UCSD-AML1 (cell line): Measurements from ENCODE around the gene SF3A1.
"Not testable (repeated sequence)": the region's sequence is repeated elsewhere in the genome, so short reads cannot be mapped to it uniquely, and the experiment has no call there.

Experiments used
- DNase-seq: peaks from one replicate; lab custom pipeline; 2025; ENCODE audit not compliant: unreplicated experiment; lab: John Stamatoyannopoulos, UW

Gene SF3A1

DNA sequence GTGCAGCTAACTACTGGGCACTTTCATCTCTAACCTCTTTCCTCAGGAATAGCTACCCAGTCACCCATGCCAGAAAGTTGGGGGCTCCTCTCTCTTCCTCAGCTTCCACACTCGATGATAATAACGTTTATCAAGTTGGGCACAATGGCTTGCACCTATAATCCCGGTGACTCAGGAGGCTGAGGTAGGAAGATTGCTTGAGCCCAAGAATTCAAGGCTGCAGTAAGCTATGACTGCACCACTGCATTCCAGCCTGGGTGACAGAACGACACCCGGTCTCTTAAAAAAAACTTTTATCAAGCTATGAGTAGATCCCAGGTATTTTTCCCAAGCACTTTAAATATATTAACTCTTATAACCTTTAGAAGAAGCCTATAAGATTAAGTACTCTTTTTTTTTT lies 2.0 kb downstream of the SF3A1 start:
- DNase-seq: no peak

DNA sequence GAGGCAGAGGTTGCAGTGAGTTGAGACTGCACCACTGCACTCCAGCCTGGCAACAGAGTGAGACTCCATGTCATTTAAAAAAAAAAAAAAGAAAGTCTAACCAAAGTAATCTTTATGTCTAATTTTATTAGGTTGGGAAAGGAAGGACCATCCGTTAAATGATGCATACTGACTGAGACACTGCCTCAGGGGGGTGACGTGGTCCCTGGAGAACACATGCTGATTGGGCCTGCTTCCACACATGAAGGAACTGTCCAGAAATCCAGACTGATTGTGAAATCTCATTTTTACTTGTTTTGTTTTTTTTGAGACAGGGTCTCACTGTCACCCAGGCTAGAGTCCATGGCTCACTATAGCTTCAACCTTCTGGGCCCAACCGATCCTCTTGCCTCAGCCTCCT lies 5.5 kb downstream of the SF3A1 start:
- no peak for DNase-seq

- no peak for DNase-seq
Measured at GRCh38 chr22:30348809-30349208, 7.9 kb downstream of the SF3A1 start.

GRCh38 chr22:30348404-30348803 lies 8.3 kb downstream of the SF3A1 start:
- no peak for DNase-seq

DNA sequence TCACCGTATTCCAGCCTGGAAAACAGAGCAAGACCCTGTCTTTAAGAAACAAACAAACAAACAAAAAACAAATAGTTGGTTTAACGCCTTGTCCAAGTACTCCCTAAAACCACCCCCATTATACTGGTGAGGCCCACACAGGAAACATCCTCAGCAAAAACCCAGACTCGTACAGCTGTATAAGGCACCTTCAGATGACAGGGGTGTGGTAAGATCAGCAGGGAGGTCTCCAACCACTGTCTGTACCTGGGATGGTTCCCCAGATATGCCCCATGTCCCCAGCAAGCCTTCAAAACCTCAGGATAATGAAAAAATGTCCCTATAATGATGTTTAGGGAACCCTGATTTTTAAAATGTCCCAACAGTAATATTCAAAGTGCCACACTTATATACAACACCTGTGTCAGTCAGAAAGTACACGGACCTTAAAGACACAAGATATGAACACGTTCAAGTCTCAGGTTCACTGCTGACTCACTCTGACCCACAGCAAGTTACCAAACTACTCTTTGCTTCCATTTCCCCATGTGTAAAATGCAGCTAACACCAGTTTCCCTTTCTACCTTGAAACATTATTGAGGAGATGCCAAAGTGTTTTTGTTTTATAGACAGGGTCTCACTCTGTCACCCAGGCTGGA lies 9.3 kb downstream of the SF3A1 start:
- no peak for DNase-seq

DNA sequence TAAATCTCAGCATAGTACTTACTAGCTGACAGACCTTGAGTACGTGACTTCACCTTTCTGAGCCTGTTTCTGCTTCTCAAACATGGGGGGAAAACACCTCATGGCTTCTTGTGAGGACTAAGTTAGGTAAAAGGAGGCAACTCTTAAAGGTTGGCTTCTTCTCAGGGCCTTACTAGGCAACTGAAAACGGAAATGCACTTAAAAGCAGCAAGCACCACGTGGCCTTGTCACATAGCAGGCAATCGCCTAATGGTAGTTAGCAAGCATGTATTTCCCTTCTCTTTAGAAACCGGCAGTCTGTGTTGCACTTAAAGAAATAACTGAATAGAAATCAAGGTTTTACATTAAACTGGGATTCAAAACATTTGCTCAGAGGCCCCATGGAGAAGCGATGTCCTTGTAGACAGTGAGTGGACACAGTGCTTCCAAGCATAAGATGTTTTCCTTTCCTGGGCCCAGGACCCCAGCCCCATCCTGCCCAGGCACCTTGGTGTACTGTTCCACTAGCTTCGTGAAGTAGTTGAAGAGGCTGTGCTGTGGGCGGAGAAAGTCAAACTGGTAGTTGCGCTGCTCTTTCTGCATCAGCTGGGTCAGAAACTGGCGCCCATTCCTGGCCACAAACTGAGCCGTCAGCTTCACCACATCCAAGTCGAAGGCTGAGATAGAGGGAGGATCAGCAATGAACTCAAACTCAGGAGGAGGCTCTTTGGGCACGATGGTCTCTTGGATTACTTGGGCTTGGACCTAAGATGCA lies 12.1 kb downstream of the SF3A1 start:
- no peak for DNase-seq

GRCh38 chr22:30340911-30341685 lies 15.6 kb downstream of the SF3A1 start:
- no peak for DNase-seq

DNA sequence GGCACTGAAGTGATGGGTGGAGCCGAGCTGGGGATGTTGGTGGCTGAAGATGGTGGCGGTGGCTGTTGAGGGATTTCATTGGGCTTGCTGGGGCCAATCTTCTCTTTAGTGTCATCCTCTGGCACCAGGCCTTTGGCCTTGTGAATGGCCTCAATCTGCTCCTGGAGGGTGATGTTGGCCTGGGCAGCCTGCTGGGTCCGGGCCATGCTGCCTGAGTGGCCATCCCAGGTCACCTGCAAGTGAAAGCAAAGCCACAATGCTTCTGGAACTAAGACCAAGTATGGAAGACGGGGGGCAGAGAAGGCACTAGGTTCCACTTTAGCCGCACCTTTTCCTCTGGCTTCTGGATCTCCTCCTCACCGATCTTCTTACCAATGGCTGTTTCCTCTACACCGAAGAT lies 17.9 kb downstream of the SF3A1 start:
- DNase-seq: no peak

DNA sequence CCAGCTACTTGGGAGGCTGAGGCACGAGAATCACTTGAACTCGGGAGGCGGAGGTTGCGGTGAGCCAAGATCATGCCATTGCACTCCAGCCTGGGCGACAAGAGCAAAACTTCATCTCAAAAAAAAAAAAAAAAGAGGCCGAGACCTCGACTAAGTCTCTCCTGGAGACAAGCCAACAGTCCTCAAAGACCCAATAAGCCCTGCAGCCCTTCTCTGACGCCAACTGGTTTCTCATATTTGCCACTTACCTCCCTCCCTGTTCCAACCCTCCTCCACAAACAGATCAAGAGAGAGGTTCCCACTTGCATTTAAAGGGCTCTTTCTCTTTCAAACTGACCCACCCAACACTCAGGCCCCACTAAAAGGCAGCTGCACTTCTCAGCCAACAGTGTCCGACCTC lies 18.4 kb downstream of the SF3A1 start:
- not testable (repeated sequence) for DNase-seq

DNA sequence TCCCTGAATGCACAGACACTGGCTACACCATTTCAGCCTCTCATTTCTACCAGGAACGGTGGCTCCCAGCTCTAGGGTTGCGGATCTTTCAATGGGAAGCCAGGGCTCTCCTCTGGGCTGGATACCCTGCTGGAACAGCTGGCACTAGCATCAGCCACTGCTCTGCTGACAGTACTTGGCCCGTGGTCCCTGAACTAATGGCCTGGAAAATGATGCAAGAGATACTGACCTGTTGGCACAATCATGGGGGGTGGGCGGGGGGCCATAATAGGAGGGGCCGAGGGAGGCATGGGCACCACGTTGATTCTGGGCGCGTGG lies 19.3 kb downstream of the SF3A1 start:
- DNase-seq: no peak

DNA sequence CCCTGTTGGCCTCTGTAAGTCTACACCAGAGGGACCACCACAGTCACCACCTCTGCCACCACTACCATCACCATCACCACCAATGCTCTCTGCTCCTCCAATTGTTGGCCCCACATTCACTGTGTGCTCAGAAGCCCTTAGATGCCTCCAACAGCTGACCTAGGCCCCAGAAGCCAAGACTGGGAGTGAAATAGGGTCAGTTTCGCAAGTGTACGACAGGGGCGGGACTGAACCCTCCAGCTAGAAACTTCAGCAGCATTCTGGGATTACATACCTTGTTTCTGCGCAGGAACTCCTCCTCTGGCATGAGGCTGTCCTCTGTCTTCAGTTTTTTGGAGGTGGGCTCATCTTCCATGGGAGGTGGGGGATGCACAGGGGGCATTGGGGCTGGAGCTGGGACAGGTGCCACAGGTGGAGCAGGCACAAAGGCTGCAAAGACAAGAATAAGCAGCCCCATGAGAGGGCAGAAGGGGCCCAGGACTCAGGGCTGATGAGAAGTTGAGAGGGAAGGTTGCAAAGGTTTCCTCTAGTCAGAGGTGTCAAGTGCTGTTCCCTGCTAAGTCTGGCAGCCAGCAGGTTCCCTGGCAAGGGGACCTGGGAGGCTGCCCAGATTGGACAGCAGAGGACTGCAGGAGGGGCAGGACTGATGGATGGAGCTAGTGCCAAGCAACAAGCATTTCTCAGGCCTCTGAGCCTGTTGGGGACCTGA lies 19.8 kb downstream of the SF3A1 start:
- no peak for DNase-seq

DNA sequence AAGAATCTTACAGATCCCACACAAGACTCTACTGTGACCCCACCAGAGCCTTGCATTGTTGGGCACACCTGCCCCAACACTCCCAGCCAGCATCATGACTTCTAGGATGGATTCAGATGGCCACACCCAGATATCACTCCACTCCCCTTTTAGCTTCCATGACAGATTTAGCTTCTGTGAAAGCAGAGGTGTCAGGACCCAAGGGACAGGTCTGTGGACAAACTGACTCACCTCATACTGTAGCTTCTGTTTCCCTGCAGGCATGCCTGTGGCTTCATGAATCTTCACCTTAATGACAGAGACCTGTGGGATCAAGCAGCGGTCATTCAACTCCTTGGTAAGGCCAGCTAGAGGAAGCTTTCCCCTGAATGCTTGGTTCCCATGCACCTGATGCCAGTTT lies 21.5 kb downstream of the SF3A1 start:
- DNase-seq: no peak

- no peak for DNase-seq
Measured at GRCh38 chr22:30334646-30335045, 22.0 kb downstream of the SF3A1 start.

DNA sequence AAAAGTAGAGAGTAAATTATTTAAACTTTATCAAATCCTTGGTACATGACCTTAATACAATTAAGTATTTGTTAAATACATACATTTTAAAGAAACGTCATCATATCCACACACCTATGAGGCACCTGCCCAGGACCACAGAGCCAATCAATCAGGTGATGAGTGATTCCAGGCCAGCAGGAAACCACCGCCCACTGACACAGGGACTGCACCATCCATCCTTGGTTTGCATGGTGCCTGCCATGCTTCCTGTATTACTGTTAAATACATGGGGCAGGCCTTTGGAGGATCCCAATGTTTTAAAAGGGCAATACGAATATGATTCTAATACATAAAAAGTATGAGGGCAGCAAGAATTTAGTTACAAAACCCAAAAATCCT lies 23.0 kb downstream of the SF3A1 start:
- DNase-seq: no peak

- DNase-seq: no peak
Measured at GRCh38 chr22:30332994-30333706, 23.5 kb downstream of the SF3A1 start.

DNA sequence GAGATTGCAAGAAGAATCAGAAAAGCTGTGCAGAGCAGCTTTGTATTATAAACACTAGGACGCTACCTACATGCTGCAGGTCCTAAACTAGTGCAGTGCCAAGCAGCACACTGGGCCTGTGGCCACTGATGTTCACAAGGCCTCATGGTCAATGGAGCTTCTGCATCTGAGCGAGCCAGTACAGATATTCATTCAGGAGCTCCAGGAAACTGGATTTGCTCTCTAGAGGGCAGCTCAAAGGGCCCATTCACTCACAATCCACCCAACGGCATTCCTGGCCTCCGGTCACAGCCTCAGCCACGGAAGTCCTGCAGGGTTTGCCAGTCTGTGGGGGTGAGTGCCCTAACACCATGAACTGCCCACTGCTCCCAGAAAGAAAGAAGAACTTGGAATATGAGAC lies 24.1 kb downstream of the SF3A1 start:
- no peak for DNase-seq

DNA sequence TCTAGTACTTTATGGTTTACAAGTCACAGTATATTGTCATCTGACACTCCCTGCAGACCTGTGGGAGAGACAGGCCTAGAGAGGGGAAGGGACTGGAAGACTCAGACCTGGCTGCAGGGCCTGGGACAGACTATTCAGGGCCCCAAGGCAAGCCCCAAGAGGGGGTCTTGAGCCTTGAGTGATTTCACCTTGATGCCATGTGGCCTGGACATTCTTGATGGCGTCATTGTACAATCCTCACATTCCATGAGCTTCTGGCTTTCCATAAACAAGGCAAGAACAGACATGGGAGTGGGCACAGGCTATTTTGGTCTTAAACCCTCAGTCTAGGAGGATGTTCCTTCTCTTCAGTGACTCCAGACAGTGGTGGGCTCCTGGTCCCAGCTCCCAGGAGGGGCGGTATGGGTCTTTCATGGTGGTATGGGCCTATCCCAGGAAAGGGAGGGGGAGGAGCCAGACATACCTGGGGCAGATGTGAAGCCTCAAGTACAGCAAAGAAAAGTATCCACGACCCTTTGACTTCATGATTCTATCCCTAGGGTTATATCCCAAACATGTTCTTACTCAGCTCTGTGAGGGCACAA lies 28.1 kb downstream of the SF3A1 start:
- no peak for DNase-seq

- no peak for DNase-seq
Measured at GRCh38 chr22:30327864-30328345, 28.8 kb downstream of the SF3A1 start.

- peak; percentile 93 for DNase-seq
Measured at GRCh38 chr22:30326706-30327362, 29.9 kb downstream of the SF3A1 start, which contains the start of gene TBC1D10A. Gene TBC1D10A (minus strand): TSS chr22:30326941. CDS start chr22:30326881, 60 bp downstream.

DNA sequence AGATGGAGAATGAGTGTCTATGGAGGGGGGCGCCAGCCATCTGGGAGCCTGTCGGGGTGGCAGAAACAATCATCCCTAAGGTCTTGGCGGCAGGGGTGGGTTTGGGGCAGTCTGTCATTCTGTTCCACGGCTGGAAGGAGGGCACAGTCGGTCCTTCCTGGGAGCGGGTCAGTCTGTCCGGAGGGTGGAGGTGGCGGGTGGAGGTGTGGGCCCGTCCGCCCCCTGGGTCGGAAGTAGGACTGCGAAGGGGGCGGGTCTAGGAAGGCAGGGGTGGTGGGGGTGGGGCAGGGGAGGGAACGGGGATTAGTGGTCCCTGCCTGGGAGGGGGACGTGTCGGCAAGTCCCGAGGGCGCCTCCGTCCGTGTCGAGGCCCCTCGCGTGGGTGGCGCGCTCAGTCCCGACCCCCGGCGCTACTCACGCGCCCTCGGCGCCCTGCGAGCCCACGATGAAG lies 30.4 kb downstream of the SF3A1 start:
- no peak for DNase-seq
